ENCODE measurements around the gene WNK2.

The WNK2 gene

DNA sequence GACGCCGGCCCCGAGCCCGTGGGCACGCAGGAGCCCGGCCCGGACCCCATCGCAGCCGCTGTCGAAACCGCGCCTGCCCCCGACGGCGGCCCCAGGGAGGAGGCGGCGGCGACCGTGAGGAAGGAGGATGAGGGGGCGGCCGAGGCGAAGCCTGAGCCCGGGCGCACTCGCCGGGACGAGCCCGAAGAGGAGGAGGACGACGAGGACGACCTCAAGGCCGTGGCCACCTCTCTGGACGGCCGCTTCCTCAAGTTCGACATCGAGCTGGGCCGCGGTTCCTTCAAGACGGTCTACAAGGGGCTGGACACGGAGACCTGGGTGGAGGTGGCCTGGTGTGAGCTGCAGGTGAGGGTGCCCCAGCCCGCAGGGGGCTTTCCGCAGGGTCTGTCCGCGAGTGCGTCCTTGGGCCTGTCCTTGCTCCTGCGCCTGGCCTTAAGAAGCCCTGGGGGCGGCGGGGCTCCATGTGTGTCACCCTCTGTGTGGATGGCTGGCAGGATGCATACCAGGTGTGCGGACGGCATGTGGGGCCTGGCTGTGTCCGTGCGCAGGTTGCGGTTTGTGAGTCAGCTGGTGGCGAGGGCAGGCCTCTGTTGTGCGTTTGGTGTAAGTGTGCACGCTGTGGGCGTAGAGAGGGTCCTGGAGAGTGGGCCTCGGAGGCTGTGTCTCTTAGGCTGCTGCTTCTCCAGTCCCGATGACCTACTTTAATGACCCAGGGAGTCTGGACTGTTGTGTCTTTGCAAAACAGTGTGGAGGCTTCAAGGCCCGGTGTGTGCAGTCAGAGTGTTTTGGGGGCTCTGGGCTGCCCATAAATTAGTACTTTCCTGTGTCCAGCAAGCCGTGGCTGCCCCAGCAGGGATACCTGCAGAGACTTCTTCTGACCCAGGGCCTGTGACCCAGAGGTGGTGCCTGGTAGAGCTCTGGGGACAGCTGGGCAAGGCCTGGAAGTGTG is 1.6 kb downstream of the WNK2 start:
- DNase-seq (ENCODE audit: low spot score): peak; percentile 59

- peak; percentile 34 for DNase-seq (ENCODE audit: low spot score)
These were observed 2.4 kb downstream of the WNK2 start for GRCh38 chr9:93186215-93186945.

DNA sequence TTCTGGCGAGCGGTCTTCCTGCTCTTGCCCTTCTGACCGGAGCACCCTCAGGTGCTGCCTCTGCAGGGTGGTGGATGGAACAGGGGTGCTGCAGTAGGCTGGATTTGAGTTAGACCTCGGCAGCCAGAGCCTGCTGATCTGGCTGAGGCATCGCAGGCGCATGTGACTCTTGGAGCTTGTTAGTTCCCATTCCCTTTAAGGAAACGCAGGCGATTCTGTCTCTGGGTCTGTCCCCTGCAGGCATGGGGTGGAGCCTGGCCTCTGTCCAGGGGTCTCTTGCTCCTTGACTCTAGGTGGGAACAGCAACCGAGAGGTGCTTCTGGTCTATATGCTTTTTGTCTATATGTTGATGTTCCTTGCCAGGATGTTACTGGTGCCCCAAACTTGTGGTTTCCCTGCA is 3.1 kb downstream of the WNK2 start:
- no peak for DNase-seq (ENCODE audit: low spot score)

DNA sequence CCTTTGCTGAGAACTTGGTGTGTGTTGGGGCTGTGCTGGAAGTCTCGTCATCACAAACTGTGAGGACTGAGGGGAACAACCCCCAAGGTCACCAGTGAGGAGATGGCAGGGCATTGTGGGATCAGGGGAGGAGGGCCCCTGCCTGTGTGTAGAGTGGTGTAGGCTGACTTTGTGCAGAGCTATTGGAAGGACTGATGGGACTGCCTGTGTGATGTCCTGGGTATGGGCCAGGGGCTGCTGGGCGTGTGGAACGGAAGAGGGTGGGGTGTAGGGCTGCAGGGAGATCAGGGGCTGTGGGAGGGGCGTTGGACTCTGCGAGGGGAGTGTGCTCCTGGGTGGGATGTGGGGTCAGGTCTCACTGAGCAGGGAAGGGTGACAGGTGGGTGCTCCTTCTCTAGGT is 3.6 kb downstream of the WNK2 start:
- DNase-seq (ENCODE audit: low spot score): no peak

DNA sequence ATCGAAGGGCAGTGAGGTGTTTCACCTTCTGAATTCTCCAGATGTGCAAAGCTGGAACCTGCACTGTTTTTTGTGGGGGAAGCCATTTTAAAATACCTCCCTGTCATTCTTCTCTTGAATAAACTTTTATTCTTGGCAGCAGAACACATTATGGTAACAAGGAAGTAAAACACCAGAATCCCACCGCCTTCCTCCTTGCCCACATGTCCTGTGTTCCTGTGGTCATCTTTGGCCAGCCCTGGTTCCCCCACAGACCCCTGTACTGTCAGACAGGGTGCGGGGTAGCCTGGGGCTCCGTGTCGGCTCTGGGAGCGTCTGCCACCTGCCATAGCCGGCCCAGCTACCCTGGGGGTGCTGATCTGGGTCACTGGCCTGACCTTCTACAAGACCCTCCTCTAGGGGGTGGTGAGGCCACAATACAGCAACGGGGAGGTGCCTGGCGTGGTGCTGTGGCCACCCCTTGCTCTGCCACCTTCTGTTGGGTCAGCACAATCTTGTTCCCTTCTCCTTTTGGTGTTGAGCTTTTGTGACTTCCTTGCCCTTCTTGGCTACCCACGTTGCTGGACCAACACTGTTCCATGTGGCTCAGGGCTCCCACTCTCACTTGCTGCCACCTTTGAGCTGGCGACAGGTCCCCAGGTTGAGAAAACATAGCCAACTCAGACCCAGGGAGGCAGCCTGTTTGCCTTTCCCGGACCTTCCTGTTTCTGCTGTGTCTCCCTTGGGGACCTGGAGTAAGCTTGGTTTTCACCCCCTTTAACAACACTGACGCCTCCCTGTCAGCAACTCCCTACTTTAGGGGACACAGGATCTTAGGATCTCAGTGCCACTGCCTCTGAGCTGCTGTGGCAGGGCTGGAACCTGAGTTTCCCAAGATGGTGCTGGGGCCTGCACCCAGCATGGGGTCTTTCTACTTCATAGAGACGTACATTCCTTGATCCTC is 4.8 kb downstream of the WNK2 start:
- DNase-seq (ENCODE audit: low spot score): no peak

GRCh38 chr9:93189369-93190132 is 5.6 kb downstream of the WNK2 start:
- no peak for DNase-seq (ENCODE audit: low spot score)

- no peak for DNase-seq (ENCODE audit: low spot score)
These were observed 6.2 kb downstream of the WNK2 start for GRCh38 chr9:93190133-93190525.

DNA sequence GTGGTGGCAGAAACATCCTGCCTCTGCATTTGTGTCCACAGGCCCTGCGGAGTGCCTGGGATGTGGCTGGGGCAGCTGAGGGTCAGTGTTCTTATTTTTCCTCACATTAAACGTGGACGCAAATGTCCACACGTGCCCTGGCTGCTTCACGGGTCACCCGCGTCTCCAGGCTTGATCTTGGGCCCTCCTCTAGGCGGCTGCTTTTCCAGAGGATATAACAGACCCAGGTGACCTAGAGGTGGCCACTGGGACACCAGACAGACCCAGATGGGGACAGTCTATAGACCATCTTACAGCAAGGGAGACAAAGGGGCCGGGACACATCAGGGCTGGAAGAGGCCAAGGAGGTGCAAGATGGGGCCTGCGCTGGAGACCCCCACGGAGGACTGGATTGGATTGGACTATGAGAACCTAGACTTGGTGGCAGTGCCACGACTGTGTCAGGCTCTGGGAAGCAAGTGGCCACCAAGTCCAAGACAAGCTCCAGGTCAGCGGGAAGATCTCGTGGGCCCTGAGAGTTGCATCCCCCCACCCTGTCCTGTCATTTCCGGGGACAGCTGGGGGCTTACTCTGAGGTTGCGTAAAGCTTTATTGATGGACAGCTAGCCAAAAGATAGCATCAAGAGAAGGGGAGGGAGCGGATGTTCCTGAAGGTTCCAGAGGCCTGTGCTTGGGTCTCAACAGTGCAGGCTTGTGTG is 6.9 kb downstream of the WNK2 start:
- DNase-seq (ENCODE audit: low spot score): no peak

DNA sequence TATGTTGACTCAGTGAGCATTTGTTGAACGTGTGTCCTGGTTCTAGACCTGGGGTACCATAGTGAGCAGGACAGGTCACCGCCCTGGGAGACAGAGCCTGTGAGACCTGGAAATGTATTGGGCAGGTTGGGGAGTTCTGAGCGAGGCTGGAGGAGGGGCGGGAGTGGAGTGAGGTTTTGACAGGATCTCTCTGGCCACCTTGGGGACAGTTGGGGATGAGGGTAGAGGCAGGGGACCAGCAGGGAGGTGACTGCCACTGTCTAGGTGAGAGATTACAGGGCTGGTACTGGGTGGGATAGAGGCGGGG is 7.4 kb downstream of the WNK2 start:
- DNase-seq (ENCODE audit: low spot score): no peak

DNA sequence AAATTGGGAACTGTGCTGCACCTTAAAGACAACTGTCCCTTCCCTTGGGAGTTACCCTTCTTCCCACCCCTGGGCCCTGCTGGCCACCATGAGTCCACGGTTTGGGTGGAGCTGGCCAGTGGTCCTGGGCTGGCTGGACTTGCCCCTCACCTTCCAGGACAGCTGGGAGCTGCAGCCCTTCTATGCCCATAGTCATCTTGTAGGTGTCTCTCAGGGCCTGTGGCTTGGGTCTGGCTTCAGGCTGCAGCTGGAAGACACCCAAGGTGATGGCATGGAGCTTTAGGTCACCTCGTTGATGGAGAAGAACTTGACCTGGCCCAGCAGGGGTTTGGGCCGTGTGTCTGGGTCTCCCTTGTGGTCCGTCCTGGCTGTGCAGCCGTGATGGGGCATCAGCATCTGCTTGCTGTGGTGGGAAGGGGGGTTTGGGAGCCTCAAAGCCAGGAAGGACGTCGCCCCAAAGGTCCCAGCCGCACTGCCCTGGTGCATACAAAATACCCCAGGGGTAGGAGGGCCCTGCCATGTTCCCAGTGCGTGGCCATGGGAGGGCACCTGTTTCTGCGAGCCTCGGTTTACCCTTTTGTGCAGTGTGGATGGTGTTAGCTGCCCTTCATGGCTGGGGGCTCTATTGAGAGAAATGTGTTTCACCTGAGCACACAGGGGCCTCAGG is 8.9 kb downstream of the WNK2 start:
- DNase-seq (ENCODE audit: low spot score): no peak

GRCh38 chr9:93193388-93194220 is 9.7 kb downstream of the WNK2 start:
- no peak for DNase-seq (ENCODE audit: low spot score)

- no peak for DNase-seq (ENCODE audit: low spot score)
These were observed 10.3 kb downstream of the WNK2 start for GRCh38 chr9:93194221-93194625.

GRCh38 chr9:93194641-93195040 is 10.7 kb downstream of the WNK2 start:
- DNase-seq (ENCODE audit: low spot score): no peak

- no peak for DNase-seq (ENCODE audit: low spot score)
These were observed 12.4 kb downstream of the WNK2 start for GRCh38 chr9:93196096-93197055.

GRCh38 chr9:93197670-93198069 is 13.7 kb downstream of the WNK2 start:
- no peak for DNase-seq (ENCODE audit: low spot score)

DNA sequence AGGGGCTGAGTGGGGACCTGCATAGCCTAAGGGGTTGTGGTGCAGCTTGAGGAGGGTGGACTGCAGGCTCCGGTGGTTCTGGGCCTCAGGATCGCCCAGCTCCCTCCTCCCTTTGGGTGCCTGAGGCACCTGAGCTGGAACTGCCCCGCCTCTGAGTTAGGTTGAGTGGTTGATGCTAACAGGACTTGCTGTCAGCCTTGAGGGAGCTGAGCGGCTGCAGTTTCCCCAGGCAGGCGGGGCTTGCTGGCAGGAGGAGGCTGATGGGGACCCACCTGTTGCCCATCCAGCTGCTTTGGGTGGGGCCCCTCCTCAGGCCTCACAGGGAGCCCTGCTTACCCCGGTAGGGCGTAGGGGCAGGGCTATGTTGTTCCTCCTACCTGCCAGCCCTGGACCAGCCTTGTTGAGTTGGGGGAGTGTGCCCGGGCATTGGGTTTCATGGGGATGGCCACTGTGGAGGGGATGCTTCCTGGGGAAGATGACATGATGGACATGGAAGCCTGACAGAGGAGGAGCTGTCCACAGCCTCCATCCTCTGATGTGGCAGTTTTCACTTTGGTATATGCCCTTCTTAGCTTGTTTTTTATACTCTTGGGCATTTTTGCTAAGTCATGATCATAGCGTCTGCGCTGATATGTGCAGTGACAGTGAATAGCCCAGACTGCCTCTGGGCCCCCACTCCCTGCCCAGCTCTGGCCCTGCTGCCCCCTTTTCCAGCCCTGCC is 14.3 kb downstream of the WNK2 start:
- no peak for DNase-seq (ENCODE audit: low spot score)

DNA sequence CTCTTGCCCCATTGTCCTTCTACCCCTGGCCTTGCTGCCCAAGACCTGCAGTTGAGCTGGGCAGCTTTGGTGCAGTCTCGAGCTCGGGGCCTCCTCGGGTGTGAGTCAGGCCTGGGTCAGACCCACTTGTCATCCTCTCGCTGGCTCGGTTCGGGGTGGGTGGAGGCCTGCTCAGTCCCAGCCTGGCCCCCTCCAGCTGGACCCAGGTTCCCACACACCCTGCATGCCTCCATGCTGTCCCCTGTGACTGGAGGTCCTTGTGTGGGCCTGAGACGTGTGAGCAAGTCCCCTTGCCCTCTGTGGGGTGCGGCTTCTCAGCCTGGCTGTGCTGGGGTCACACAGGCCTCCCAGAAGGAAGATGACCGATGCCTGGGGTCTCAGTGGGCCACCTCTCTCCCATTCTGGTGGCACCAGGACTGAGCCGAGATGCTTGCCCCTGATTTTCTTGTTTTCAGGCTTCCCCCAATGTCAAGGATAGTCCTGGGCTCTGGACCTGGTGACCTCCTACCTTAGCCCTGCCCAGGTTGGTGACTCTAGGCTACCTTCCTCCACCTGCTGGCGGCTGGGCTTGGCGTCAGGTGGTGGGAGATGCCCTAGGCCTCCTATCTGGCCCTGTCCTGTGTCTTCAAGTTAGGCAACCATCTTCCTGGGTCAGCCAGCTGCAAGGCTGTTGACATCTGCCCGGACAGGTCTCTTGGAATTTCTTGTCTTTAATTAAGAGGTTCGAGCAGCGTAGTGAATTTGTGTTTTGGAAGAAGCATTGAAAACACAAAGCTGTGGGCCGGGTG is 15.1 kb downstream of the WNK2 start:
- no peak for DNase-seq (ENCODE audit: low spot score)
